ENCODE data around the gene CCL24. TPM values are rescaled to one million over a fixed set of nuclear protein-coding genes. Genes with fewer than 3 reads are reported as not detected.
A peak's percentile ranks its signal among the peaks of the same experiment; 100 is the strongest.
"Not testable (repeated sequence)": the region's sequence is repeated elsewhere in the genome, so short reads cannot be mapped to it uniquely, and the experiment has no call there.

Gene CCL24
- total RNA-seq, 1 experiment from 2014 or later, result not detected

DNA sequence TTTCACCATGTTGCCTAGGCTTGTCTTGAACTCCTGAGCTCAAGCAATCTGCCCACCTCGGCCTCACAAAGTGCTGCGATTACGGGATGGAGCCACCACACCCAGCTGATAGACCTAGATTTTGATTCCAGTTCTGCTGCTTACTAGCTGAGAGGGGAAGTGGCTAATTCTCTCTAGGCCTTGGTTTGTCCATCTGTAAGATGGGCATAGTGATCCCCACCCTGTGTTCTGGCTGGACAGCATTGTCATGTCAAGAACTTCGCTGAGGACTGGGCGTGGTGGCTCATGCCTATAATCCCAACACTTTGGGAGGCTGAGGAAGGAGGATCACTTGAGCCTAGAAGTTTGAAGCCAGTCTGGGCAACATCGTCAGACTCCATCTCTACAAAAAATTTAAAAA is 17.4 kb upstream of the CCL24 start:
- CTCF ChIA-PET, result no interaction called here
- no peak for TF ChIP-seq POLR2AphosphoS5 (IDR thresholded peaks at IDR 0.05; ENCODE audit: low read depth, low read length)
- TF ChIP-seq SIN3A (IDR thresholded peaks at IDR 0.05; ENCODE audit: borderline replicate concordance, insufficient read depth, low read depth, low read length), result no peak
- no peak for TF ChIP-seq TCF7L2 (IDR thresholded peaks at IDR 0.05; ENCODE audit: low read depth, low read length)
- TF ChIP-seq CTCF (IDR thresholded peaks at IDR 0.05), result no peak
- TF ChIP-seq REST (IDR thresholded peaks at IDR 0.05; ENCODE audit: insufficient read depth in 1 of 2, low read depth in 2 of 2, low read length in 1 of 2), result no peak
- intact Hi-C loops (cut with micrococcal nuclease; ENCODE audit: unreplicated experiment), result no loop called here
- Histone ChIP-seq H3K27ac (ENCODE audit: low read length) (no peak overlapping the region), H3K9me3 (ENCODE audit: control insufficient read depth, insufficient read depth, low read depth, low read length) (no peaks in the 10 kb centered on the region), H3K36me3 (ENCODE audit: control insufficient read depth, insufficient read depth, low read length) (no peaks in the 10 kb centered on the region), H3K27me3 (ENCODE audit: control insufficient read depth, insufficient read depth, low read length) (no peaks in the 10 kb centered on the region), H3K4me1 (ENCODE audit: control insufficient read depth, insufficient read depth, low read length) (no peaks in the 10 kb centered on the region), H3K4me3 (ENCODE audit: low read depth in 2 of 2, low read length in 2 of 2) (no peak overlapping the region)
- in situ Hi-C loops (cut with HindIII; ENCODE audit: low pct_unique_long_range_greater_than_20kb, low sequenced_read_pairs), result no loop called here
- no TSS peak for BruUV-seq (replicated peaks)
- ATAC-seq (no peak), DNase-seq (ENCODE audit: low read depth, low spot score) (no peak)
- POLR2A ChIA-PET, result interaction anchor here (0.6 kb wide), 1 partner anchor 30 kb away, joined by 5 read pairs; no protein-coding TSS in a partner anchor

- intact Hi-C loops (cut with micrococcal nuclease; ENCODE audit: unreplicated experiment); H3K36me3 ChIP-seq (ENCODE audit: control insufficient read depth, insufficient read depth, low read length); POLR2A ChIA-PET; H3K4me1 ChIP-seq (ENCODE audit: control insufficient read depth, insufficient read depth, low read length); DNase-seq (ENCODE audit: low read depth, low spot score); ATAC-seq; H3K27me3 ChIP-seq (ENCODE audit: control insufficient read depth, insufficient read depth, low read length); H3K27ac ChIP-seq (ENCODE audit: low read length); CTCF ChIA-PET; H3K9me3 ChIP-seq (ENCODE audit: control insufficient read depth, insufficient read depth, low read depth, low read length); BruUV-seq (replicated peaks); in situ Hi-C loops (cut with HindIII; ENCODE audit: low pct_unique_long_range_greater_than_20kb, low sequenced_read_pairs); H3K4me3 ChIP-seq (ENCODE audit: low read depth in 2 of 2, low read length in 2 of 2): not testable (repeated sequence)
Measured at GRCh38 chr7:75829656-75830055, 16.1 kb upstream of the CCL24 start.

DNA sequence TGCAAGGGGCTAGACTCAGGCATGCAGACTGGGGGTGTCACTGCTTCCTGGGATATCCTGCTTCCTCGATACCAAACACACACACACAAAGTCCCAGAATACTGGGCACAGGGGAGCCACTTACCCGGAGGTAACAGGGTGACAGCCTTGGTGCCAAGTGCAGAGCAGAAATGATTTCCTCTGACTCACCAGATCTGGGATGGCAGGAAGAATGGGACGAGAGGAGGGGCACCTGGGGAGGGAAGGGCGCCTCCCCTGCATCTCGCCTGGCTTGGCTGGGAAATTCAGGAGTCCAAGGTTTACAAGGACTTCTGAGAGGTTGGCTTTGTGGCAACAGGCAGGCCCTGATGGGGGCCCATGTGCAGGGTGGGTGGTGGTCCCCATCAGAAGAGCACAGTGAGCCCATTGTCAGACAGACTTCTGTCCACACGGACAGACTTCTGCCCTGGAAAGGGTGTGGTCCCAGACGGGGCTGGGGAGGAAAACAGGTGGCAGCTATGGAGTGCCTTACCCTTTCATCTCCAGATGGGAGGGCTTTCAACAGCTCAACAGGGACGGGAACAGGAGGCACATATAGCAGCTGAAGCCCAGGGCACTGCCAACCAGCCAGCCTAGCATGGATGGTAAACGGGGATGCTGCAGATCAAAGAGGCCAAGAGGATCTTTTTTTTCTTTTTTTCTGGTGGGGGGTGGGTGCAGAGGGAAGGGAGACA is 9.7 kb upstream of the CCL24 start:
- no peaks in the 10 kb centered on the region for H3K4me1 ChIP-seq (ENCODE audit: control insufficient read depth, insufficient read depth, low read length)
- no TSS peak for BruUV-seq (replicated peaks)
- POLR2A ChIA-PET, result no interaction called here
- intact Hi-C loops (cut with micrococcal nuclease; ENCODE audit: unreplicated experiment), result no loop called here
- peak; percentile 73; the same call in 1 of the 2 replicates for ATAC-seq
- H3K4me3 ChIP-seq (ENCODE audit: low read depth in 2 of 2, low read length in 2 of 2), result no peak overlapping the region
- DNase-seq (ENCODE audit: low read depth, low spot score), result no peak
- CTCF ChIA-PET, result no interaction called here
- no peaks in the 10 kb centered on the region for H3K9me3 ChIP-seq (ENCODE audit: control insufficient read depth, insufficient read depth, low read depth, low read length)
- no peaks in the 10 kb centered on the region for H3K36me3 ChIP-seq (ENCODE audit: control insufficient read depth, insufficient read depth, low read length)
- in situ Hi-C loops (cut with HindIII; ENCODE audit: low pct_unique_long_range_greater_than_20kb, low sequenced_read_pairs), result no loop called here
- no peaks in the 10 kb centered on the region for H3K27me3 ChIP-seq (ENCODE audit: control insufficient read depth, insufficient read depth, low read length)
- no peak overlapping the region for H3K27ac ChIP-seq (ENCODE audit: low read length)
- TF ChIP-seq CTCF (IDR thresholded peaks at IDR 0.05) (no peak), POLR2AphosphoS5 (IDR thresholded peaks at IDR 0.05; ENCODE audit: low read depth, low read length) (no peak), REST (IDR thresholded peaks at IDR 0.05; ENCODE audit: insufficient read depth in 1 of 2, low read depth in 2 of 2, low read length in 1 of 2) (no peak), TCF7L2 (IDR thresholded peaks at IDR 0.05; ENCODE audit: low read depth, low read length) (no peak), SIN3A (IDR thresholded peaks at IDR 0.05; ENCODE audit: borderline replicate concordance, insufficient read depth, low read depth, low read length) (no peak)
